HEK293 (cell line): Measurements from ENCODE around the gene CAP2.
A peak's percentile ranks its signal among the peaks of the same experiment; 100 is the strongest.

Experiments used
- KLF1 ChIP-seq: fragments of 450-650 bp; formaldehyde crosslinking; IDR thresholded peaks from 2 replicates; pipeline ENCODE4 v1.5.1; 2016; ENCODE audit warnings: missing biosample characterization, missing genetic modification characterization
- KLF17 ChIP-seq: fragments of 450-650 bp; formaldehyde crosslinking; IDR thresholded peaks from 2 replicates; pipeline ENCODE4 v1.5.1; 2016; ENCODE audit warnings: missing biosample characterization, missing genetic modification characterization
- PRDM1 ChIP-seq: fragments of 450-650 bp; formaldehyde crosslinking; IDR thresholded peaks from 2 replicates; pipeline ENCODE4; 2016; ENCODE audit warnings: missing biosample characterization, missing genetic modification characterization
- PRDM6 ChIP-seq: fragments of 450-650 bp; formaldehyde crosslinking; IDR thresholded peaks from 2 replicates; pipeline ENCODE4 v1.5.1; 2017; ENCODE audit warnings: missing biosample characterization, missing genetic modification characterization
- TRIM28 ChIP-seq: IDR thresholded peaks from 2 replicates; pipeline ENCODE4 v1.6.1; 2011; ENCODE audit warnings: low read length, control low read depth, borderline replicate concordance
- WT1 ChIP-seq: fragments of 450-650 bp; formaldehyde crosslinking; IDR thresholded peaks from 2 replicates; pipeline ENCODE4 v1.5.1; 2016; ENCODE audit warnings: missing biosample characterization, missing genetic modification characterization
- ZBTB10 ChIP-seq: fragments of 450-650 bp; formaldehyde crosslinking; IDR thresholded peaks from 2 replicates; pipeline ENCODE4 v1.5.1; 2016; ENCODE audit warnings: missing biosample characterization, missing genetic modification characterization
- ZBTB20 ChIP-seq: fragments of 450-650 bp; formaldehyde crosslinking; IDR thresholded peaks from 2 replicates; pipeline ENCODE4 v1.5.1; 2016; ENCODE audit warnings: missing biosample characterization, missing genetic modification characterization
- ZIC2 ChIP-seq: fragments of 450-650 bp; formaldehyde crosslinking; IDR thresholded peaks from 2 replicates; pipeline ENCODE4 v1.5.1; 2016; ENCODE audit warnings: missing biosample characterization, missing genetic modification characterization
- ZNF112 ChIP-seq: fragments of 450-650 bp; formaldehyde crosslinking; IDR thresholded peaks from 2 replicates; pipeline ENCODE4 v1.5.0; 2017; ENCODE audit warnings: missing biosample characterization, missing genetic modification characterization
- ZNF16 ChIP-seq: fragments of 450-650 bp; formaldehyde crosslinking; IDR thresholded peaks from 2 replicates; pipeline ENCODE4 v1.5.1; 2016; ENCODE audit warnings: low read depth, missing biosample characterization, missing genetic modification characterization
- ZNF175 ChIP-seq: fragments of 450-650 bp; formaldehyde crosslinking; IDR thresholded peaks from 2 replicates; pipeline ENCODE4 v1.5.1; 2016; ENCODE audit warnings: missing biosample characterization, missing genetic modification characterization
- ZNF19 ChIP-seq: fragments of 450-650 bp; formaldehyde crosslinking; IDR thresholded peaks from 2 replicates; pipeline ENCODE4; 2016; ENCODE audit warnings: missing biosample characterization, missing genetic modification characterization, low read depth
- ZNF202 ChIP-seq: fragments of 450-650 bp; formaldehyde crosslinking; IDR thresholded peaks from 2 replicates; pipeline ENCODE4 v1.5.1; 2016; ENCODE audit warnings: missing biosample characterization, missing genetic modification characterization, borderline replicate concordance
- ZNF221 ChIP-seq: fragments of 450-650 bp; formaldehyde crosslinking; IDR thresholded peaks from 2 replicates; pipeline ENCODE4 v1.5.1; 2017; ENCODE audit warnings: missing biosample characterization, missing genetic modification characterization, borderline replicate concordance
- ZNF280C ChIP-seq: fragments of 450-650 bp; formaldehyde crosslinking; IDR thresholded peaks from 2 replicates; pipeline ENCODE4 v1.5.1; 2016; ENCODE audit warnings: missing biosample characterization, missing genetic modification characterization
- ZNF37A ChIP-seq: fragments of 450-650 bp; IDR thresholded peaks from 2 replicates; pipeline ENCODE4 v1.5.1; 2018; ENCODE audit warnings: missing biosample characterization, missing genetic modification characterization
- ZNF398 ChIP-seq: fragments of 450-650 bp; formaldehyde crosslinking; IDR thresholded peaks from 2 replicates; pipeline ENCODE4 v1.5.1; 2017; ENCODE audit warnings: missing biosample characterization, missing genetic modification characterization
- ZNF529 ChIP-seq: fragments of 450-650 bp; formaldehyde crosslinking; IDR thresholded peaks from 2 replicates; pipeline ENCODE4 v1.5.1; 2017; ENCODE audit warnings: missing genetic modification characterization, missing biosample characterization; ENCODE audit not compliant: insufficient replicate concordance
- ZNF544 ChIP-seq: fragments of 450-650 bp; formaldehyde crosslinking; IDR thresholded peaks from 2 replicates; pipeline ENCODE4 v1.5.0; 2017; ENCODE audit warnings: missing biosample characterization, missing genetic modification characterization
- ZNF580 ChIP-seq: fragments of 450-650 bp; formaldehyde crosslinking; IDR thresholded peaks from 2 replicates; pipeline ENCODE4 v1.5.1; 2016; ENCODE audit warnings: missing biosample characterization, missing genetic modification characterization
- ZNF585B ChIP-seq: fragments of 450-650 bp; formaldehyde crosslinking; IDR thresholded peaks from 2 replicates; pipeline ENCODE4 v1.5.1; 2016; ENCODE audit warnings: missing biosample characterization, missing genetic modification characterization
- ZNF621 ChIP-seq: fragments of 450-650 bp; formaldehyde crosslinking; IDR thresholded peaks from 2 replicates; pipeline ENCODE4 v1.5.1; 2017; ENCODE audit warnings: missing biosample characterization, missing genetic modification characterization
- ZNF626 ChIP-seq: fragments of 450-650 bp; sonication (Bioruptor Pico); formaldehyde crosslinking; IDR thresholded peaks from 2 replicates; pipeline ENCODE4 v1.5.1; 2018; ENCODE audit warnings: missing biosample characterization, missing genetic modification characterization, inconsistent platforms
- ZNF670 ChIP-seq: fragments of 450-650 bp; formaldehyde crosslinking; IDR thresholded peaks from 2 replicates; pipeline ENCODE4 v1.5.1; 2016; ENCODE audit warnings: missing biosample characterization, missing genetic modification characterization, low read depth
- ZNF692 ChIP-seq: fragments of 450-650 bp; formaldehyde crosslinking; IDR thresholded peaks from 2 replicates; pipeline ENCODE4 v1.5.1; 2016; ENCODE audit warnings: missing biosample characterization, missing genetic modification characterization
- ZNF76 ChIP-seq: fragments of 450-650 bp; formaldehyde crosslinking; IDR thresholded peaks from 2 replicates; pipeline ENCODE4; 2016; ENCODE audit warnings: low read depth, missing biosample characterization, missing genetic modification characterization, borderline replicate concordance
- ZNF768 ChIP-seq: fragments of 450-650 bp; formaldehyde crosslinking; IDR thresholded peaks from 2 replicates; pipeline ENCODE4 v1.5.1; 2018; ENCODE audit warnings: missing biosample characterization, mild to moderate bottlenecking, missing genetic modification characterization

CAP2 gene

GRCh38 chr6:17472653-17473183 lies 79.3 kb downstream of the CAP2 start (continued):
- no peak; the same call in none of the 2 replicates for TF ChIP-seq ZNF398
- no peak for TF ChIP-seq ZNF37A
- no peak for TF ChIP-seq ZNF626 (tag by site-specific recombination)
- peak; percentile 64 for TF ChIP-seq KLF17 (tag by site-specific recombination)
- no peak for TF ChIP-seq ZNF112
- no peak for TF ChIP-seq ZNF19 (tag by site-specific recombination)
- no peak for TF ChIP-seq ZNF692 (tag by site-specific recombination)
- no peak for TF ChIP-seq ZNF621
- TF ChIP-seq PRDM6 (tag by site-specific recombination) = peak; percentile 96
- peak; percentile 93 for TF ChIP-seq ZIC2 (tag by site-specific recombination)
- TF ChIP-seq ZNF16 = no peak
- TF ChIP-seq ZNF670 = no peak
- peak; percentile 81 for TF ChIP-seq ZNF580 (tag by site-specific recombination)
- TF ChIP-seq ZNF529 = no peak
- no peak for TF ChIP-seq ZNF221 (tag by site-specific recombination)
- TF ChIP-seq ZNF768 = no peak
- TF ChIP-seq ZNF202 = no peak
- TF ChIP-seq PRDM1 (tag by site-specific recombination) = no peak
- TF ChIP-seq ZNF76 (tag by site-specific recombination) = no peak
- TF ChIP-seq ZNF280C (tag by site-specific recombination) = no peak
- TF ChIP-seq TRIM28 = peak; percentile 95
- TF ChIP-seq ZBTB20 = peak; percentile 51; the same call in 1 of the 2 replicates
- no peak for TF ChIP-seq ZNF544 (tag by site-specific recombination)
- TF ChIP-seq ZBTB10 (tag by site-specific recombination) = no peak
- TF ChIP-seq KLF1 = no peak
- TF ChIP-seq ZNF585B (tag by site-specific recombination) = no peak
- TF ChIP-seq WT1 (tag by site-specific recombination) = peak; percentile 94
- no peak for TF ChIP-seq ZNF175 (tag by site-specific recombination)
